Loucy (cell line): Measurements from ENCODE around the gene ZNF138.

ENCODE experiments used
- CTCF ChIP-seq: fragments of 200-600 bp; sonication (generic); conservative IDR thresholded peaks from 2 replicates; pipeline ENCODE4 v1.5.1; 2014; ENCODE audit warnings: mild to moderate bottlenecking, antibody characterized with exemption, low read length
- EZH2phosphoT487 ChIP-seq: fragments of 200-600 bp; IDR thresholded peaks from 2 replicates; pipeline ENCODE4 v1.6.1; 2018; ENCODE audit warnings: antibody characterized with exemption, mild to moderate bottlenecking, moderate library complexity, borderline replicate concordance

GRCh38 chr7:64869912-64870562, 75.8 kb downstream of the ZNF138 start:
- no peak for TF ChIP-seq CTCF
- TF ChIP-seq EZH2phosphoT487, result no peak
